NCI-H748 (cell line): ENCODE data around the gene TRABD.
"Not testable (repeated sequence)": the region's sequence is repeated elsewhere in the genome, so short reads cannot be mapped to it uniquely, and the experiment has no call there.

ENCODE experiments used
- DNase-seq: peaks from one replicate; lab custom pipeline; 2025; ENCODE audit not compliant: unreplicated experiment; lab: John Stamatoyannopoulos, UW

TRABD gene

DNA sequence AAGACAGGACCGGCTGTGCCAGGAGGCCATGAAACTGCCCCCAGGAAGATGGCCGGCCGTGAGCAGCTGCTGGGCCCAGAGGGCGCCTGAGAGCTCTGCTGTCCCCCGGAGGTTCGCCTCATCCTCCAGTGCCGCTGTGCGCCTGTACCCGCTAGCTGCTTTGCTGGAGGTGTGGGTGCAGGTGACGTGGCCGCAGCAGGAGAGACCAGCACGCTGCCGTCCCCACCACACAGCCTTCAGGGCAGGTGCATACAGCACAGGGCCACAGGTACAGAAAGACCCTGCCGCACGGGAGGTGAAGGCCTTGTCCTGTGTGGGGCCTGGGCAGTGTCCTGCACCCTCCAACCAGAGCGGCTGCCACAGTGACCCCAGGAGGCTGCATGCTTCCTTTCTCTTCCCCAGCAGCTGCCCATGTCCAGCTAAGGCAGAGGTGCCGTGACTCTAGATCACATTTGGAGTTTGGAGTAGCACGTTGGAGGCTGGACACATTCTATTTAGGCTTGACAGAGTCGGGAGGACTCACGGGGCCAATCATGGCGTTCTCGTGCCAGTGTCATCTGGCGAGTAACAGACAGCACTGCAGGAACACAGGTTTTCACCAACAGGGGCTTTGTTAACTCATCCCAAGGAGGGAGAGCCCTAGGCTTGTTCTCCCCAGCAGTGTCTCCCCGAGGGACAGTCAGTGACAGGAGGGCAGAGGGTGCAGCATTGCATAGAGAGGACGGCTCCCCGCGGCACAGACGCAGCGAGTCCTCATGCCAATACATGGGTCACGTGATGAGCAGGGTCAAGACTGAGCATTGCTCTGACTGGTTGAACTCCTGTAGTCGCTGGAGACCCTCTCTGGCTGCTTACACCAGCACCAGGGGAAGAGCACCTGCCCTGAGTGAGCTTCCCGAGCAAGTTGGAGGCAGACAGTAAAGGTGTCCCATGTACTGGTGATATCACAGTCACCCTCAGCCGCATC, 33.9 kb upstream of the TRABD start:
- no peak for DNase-seq

DNA sequence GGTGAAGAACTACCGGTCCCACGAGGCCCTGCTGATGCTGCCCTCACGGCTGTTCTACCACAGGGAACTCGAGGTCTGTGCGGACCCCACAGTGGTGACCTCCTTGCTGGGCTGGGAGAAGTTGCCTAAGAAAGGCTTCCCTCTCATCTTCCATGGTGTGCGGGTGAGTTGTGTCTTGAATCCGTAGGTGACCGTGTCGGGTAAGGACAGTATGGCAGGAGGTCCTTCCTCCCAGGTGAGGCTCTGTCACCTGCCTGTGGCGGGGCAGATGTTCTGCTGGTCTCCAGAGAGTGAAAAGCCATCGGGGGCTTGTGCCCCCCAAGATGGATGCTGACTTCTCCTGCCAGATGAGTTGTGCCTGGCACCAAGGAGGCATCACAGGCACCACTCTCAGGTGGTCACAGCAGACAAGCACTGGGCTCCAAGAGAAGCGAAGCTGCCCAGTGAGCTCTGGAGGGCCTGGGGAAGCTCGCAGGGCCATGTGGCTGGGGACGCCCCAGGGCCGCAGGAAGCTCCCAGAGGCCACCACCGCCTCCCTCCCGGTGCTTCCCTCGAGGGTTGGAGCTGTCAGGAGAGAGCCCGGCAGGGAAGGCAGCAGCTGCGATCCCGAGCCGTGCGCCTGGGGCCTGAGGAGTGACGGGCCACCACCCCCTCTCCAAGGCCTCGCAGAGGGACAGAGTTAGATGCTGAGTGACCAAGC, 32.5 kb upstream of the TRABD start:
- DNase-seq, result no peak

DNA sequence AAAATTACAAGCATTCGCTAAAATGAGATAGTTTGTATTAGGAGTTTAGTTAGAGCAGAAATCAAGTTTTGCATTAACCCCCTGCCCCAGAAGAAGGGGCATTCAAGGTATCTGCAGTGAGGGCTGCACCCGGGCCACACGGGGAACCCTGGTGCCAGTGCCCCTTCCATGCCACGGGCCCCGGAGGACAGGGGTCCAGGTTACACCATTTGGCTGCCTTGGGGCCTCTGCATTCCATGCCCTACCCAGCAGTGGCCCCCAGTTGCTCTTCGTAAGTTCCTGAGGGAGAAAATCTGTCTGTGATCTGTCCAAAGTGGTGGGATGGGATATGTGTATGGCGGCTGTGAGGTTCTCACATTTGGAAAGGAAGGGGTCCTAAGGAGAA, 32.0 kb upstream of the TRABD start:
- no peak for DNase-seq

DNA sequence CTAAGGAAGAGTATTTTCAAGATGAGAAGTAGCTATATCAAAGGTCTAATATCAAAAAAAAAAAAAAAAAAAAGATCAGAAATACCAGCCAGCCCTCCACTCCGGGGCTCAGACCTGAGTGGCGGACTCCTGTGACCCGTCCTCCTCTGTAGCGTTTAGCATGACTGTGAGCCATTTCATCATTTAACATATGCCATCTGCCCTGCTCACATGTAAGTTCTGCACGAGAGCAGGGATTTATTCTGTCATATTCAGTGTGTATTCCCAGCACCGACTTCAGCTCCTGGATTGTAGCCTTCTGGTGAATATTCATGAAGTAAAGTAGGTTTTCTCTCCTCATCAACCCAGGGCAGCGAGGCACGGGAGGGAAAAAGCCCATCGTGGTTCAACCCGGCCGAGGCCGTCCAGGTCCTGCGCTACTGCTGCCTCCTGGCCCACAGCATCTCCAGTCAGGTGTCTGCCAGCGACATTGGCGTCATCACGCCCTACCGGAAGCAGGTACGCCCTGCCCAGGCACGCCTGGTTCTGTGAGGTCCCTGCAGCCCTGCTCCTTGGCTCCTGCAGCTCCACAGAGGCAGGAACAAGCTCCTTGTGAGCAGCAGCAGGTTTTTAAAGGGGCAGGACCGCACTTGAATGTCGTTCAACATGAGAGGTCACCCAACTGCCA, 27.9 kb upstream of the TRABD start:
- DNase-seq, result no peak

DNA sequence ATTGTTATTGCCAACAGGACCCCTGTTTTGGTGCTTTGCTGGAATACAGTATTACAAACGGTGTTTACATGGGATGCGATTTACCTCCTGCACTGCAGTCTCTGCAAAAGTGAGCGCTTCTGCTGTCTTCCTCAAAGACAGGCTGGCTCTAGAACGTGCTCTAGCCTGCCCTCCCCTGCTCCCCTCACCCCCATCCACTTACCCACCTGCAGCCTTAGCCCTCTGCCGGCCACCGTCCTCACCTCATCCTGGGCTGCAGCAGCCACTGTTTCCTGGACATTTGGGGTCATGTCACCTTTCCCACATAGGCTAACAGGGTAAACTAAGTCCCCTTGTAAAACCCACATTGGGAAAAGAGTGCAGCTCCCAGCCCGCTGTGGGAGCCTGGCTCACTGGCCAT, 24.8 kb upstream of the TRABD start:
- no peak for DNase-seq

DNA sequence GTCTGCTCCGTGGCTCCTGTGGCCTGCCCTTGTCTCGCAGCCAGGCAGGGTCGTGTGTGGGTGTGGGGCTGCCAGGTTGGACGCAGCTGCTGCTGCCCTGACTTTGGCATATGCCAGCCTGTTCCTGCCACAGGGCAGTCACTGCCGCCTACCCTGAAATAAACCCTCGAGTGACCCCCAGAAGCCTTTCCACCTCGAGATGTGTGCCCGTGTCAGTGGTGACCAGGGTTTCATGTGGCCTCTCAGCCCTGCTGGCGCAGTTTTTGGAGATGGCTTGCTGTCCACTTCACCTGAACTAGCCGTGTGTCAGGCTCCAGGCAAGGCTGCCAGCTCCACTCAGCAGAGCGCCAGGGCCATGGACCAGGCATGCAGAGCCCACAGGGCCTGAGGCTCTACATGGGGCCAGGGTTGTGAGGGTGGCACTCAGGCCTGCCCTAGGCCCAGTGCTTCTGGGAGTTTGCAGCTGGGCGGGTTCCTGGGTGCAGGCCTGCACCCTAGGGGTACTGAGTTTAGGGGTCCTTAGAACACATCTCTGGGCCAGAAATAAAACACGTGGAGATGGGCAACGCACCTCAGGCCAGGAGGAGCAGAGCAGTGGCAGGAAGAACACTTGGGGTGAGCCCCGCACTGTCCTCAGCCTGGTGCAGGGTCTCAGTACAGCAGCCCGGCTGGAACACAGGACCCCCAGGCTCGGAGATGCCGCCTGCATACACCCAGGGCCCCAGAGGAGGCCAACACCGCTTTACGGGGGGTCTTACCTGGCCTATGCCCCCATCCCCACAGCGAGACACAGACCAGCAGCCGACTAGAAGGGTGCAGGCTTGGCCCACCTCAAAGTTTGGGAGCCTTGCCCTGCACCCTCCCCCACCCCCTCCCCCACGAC, 24.0 kb upstream of the TRABD start:
- no peak for DNase-seq

DNA sequence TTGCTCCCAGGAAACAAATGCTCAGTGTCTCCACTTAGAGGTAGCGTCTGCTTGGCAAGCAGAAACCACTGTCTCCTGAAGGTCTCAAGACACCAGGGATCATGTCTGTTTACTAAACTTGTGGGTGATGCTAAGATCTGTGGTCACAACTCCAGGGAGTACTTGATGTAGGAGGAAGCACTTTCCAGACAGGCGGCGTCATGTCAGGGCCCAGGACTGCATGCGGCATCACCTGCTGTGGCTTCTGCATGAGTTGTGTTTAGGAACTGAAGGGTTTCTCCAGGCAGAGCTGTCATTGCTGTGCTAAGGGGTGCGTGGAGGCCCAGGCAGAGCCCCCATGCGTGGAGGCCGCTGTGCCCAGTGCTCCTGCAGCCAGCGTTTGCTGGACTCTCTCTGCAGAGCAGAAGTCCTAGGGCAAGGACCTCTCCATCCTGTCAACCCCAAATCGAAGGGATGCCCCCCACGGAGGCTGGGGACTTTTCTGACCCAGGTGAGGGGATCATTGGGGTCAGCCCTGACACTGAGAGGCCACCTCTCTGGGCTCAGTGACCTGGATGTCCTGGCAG, 23.2 kb upstream of the TRABD start:
- DNase-seq, result no peak

DNA sequence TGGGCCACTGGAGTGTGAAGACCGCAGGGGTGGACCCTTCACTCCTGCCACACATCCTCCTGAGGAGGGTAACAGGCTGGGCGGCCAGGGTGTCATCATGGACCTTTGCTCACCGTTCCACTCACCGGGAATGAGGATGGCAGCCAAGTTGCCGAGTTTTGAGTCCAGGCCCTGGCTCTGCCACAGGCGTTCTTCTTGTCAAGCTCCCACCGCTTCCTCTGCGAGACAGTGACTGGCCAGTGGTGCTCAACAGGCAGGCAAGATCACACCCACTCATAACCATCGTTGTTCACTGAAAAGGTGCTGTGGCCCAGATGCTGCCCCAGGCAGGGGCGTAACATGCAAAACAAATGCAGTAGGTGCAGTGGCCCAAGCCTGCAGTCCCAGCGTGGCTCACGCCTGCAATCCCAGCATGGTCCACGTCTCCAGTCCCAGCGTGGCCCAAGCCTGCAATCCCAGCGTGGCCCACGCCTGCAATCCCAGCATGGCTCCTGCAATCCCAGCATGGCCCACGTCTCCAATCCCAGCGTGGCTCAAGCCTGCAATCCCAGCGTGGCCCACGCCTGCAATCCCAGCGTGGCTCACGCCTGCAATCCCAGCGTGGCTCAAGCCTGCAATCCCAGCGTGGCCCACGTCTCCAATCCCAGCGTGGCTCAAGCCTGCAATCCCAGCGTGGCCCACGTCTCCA, 20.1 kb upstream of the TRABD start:
- DNase-seq, result no peak

DNA sequence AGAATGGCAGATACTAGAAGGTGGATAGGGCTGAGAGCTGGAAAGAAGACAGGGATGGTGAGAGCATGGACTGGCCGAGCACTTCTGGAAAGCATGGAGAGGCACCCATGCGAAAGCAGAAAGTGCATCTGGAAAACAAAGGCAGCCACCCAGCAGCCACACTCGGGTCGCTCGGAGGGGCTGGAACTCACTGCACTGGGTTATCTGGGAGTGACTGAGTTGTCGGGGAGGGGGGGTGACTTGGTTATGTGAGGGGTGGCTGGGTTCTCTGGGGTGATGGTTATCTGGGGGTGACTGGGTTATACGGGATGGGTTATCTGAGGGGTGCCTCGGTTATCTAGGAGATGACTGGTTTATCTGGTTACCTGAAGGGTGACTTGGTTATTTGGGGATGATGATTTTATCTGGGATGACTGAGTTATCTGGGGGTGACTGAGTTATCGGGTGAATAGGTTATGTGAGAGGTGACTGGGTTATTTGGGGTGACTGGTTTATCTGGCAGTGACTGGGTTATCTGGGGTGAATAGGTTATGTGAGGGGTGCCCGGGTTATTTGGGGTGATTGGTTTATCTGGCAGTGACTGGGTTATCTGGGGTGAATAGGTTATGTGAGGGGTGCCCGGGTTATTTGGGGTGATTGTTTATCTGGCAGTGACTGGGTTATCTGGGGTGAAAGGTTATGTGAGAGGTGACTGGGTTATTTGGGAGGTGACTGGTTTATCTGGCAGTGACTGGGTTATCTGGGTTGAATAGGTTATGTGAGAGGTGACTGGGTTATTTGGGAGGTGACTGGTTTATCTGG, 17.8 kb upstream of the TRABD start:
- DNase-seq, result no peak

DNA sequence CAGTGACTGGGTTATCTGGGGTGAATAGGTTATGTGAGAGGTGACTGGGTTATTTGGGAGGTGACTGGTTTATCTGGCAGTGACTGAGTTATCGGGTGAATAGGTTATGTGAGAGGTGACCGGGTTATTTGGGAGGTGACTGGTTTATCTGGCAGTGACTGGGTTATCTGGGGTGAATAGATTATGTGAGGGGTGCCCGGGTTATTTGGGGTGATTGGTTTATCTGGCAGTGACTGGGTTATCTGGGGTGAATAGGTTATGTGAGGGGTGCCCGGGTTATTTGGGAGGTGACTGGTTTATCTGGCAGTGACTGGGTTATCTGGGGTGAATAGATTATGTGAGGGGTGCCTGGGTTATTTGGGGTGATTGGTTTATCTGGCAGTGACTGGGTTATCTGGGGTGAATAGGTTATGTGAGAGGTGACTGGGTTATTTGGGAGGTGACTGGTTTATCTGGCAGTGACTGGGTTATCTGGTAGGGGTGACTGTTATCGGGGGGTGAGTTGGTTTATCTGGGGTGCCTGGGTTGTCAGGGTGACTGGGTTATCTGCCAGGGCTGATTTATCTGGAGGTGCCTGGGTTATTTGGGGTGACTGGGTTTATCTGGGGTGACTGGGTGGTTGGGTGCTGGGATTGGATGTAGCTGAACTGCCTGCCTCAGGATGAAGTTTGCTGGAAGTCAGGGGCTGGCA, 17.1 kb upstream of the TRABD start:
- not testable (repeated sequence) for DNase-seq

DNA sequence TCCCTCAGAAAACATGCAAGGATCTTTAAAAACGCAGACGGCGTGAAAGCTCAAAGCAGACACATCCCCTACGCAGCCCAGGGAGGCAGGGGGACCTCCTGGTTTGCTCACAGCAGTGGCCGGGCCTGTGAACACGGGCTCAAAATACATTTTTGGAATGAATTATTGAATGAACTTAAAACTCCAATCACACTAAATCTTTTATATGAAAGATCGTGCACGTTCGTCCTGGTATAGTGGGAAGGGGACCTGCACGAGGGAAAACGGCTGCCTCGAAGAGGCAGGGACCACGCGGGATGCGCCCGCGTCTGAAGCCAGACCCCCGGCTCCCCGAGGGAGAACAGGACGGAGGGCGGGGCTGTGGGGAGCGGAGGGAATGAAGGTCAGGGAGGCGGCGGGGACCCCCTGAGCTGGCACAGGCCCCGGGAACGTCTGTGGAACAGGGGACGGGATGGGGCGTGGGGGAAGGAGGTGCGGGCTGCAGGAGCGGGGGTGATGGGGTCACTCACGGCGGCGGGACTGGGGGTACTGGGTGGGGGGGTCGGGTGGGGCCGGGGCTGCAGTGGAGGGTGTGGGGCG, 16.4 kb upstream of the TRABD start:
- peak; percentile 34 for DNase-seq

DNA sequence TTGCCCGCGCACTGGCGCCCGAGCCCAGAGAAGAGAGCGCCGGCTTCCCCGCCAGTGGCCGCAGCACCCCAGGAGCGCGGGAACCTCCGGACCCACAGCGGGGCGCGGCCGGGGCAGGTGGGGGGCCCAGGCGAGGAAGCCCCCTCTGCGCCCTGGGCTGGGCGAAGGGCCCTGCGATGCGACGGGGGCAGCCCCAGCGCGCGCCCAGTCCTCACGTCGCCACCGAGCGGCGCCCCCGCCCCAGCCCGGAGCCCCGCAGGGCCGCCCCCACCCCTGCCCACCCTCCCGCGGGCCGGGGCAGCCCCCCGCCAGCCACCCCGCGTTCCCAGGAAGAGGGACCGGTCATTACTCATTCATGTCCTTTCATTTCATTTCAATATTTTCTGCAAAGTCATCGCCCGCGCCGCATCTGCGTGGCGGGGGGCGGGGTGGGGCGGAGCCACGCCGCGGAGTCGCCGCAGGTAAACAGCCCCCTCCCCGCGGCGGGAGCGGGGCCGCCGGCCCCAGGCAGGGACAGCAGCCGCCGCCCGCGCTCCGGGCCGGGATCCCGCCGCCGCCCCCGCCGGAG, 15.9 kb upstream of the TRABD start:
- DNase-seq, result peak; percentile 80

DNA sequence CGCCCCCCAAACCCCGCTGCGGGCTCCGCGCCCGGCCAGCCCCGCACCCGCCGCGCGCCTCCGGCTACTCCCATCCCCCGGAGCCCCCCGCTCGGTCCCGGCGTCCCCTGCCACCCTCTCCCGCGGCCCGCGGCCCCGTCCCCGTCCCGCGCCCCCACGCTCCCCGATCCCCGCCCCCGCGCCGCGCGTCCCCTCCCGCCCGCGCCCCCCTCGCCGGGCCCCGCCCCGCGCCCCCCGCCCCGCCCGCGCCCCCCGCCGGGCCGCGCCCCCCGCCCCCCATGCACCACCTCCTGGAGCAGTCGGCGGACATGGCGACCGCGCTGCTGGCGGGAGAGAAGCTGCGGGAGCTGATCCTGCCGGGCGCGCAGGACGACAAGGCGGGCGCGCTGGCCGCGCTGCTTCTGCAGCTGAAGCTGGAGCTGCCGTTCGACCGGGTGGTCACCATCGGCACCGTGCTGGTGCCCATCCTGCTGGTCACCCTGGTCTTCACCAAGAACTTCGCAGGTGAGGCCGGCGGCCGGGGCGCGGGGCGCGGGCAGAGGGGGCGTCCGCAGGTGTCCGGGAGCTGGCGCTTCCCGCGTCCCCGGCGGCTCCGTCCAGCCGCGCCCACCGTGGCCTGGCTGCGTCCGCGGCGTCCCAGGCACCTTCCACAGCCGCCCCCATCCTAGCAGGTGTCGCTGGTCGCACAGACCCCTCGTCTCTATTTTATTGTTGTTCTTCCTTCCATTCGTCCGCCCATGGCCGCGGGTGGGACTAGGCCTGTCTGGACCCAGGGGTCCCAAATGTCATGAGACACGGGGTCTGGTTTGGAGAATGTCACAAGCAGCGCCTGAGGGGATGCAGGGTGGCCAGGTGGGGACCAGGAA, 15.0 kb upstream of the TRABD start, which contains the start of gene PANX2:
Gene PANX2, plus strand, starts transcription at position 279 of the 866 bp plus-strand sequence. Its CDS starts 0 bp downstream, at position 279.
- peak; percentile 64 for DNase-seq

DNA sequence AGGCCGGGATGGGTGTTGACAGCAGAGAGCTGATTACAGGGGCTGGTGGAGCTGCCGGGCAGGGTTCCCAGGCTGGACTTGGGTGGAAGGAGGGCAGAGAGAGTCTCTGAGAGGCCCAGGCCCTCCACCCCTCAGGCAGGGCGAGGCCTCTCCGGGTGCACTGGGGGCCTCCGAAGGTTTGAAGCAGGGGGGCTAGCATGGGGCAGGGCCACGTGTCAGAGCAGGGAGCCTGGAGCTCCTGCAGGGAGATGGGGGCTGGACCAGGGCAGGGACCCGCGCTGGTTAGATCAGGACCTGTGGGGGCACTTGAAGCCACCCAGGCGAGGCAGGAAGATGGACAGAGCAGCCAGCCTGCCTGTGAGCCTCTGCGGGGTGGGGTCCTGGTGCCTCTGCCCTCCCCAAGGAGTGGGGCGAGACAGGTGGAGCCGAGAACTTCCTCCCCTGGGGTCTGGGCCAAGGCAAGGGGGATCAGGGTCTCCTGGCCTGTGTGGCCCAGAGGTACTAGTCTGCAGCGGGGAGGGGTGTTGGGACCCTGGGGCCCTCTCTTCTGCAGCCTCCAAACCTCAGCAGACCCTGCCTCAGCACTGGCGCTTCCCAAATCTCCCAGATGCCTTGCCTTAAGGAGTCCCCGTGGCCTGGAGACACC, 14.3 kb upstream of the TRABD start:
- DNase-seq, result peak; percentile 36

DNA sequence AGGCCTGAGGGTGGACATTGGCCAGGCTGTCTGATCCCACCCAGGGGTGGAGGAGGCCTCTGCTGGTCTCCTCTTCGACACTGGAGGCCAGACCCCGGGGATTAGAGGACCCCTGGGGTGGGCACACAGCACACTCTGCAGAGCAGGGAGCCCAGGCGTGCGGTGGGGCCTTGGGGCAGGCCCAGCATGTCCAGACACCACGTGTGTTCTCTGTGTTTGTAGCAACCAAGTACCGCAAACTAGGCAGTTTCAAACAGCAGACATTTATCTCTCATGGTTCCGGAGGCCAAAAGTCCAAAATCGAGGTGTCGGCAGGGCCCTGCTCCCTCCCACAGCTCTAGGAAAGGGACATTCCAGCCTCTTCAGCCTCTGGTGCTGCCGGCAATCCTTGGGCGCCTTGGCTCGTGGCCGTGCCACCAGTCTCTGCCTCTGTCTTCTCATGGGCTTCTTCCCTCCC, 13.7 kb upstream of the TRABD start:
- DNase-seq, result no peak
